Dedifferentiated amniotic fluid mesenchymal stem cell (primary cell): ENCODE data around the gene RNF220.

ENCODE experiments used
- DNase-seq: peaks from one replicate; pipeline ENCODE4 v3.0.0-alpha.2; 2016; ENCODE audit errors: extremely low spot score

The RNF220 gene

DNA sequence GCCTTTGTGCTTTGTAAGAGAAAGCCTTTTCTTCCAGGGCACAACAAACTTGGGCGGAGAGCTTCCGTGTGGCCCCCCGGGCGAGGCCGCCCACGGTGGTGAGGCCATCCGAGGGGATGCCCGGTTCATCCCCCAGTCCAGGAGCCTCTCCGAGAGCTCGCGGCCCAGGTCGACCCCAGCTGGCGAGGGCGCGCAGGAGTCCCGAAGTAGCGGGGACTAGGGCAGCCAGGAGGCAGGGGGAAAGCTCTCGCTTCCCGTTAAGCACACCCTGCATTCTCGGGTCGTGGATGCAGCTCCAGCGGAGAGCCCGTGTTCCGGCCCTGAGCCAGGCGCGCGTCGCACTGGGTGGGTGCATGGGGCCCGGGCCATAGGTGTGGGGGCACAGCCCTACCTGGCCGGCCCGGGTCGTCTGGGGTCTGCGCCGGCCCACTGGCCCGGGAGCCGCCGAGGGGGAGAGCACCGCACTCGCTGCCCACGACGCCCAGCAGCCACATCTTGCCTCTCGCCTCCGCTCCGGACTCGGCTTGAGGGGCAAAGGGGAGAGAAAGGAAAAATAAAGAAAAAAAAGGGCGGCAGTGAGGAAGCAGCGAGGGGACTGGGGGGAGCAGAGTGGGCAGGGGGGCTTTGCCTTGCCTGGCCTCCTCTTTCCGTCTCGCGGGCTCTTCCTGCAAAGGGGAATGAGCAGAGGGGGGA is 1.8 kb downstream of the RNF220 start:
- no peak for DNase-seq

DNA sequence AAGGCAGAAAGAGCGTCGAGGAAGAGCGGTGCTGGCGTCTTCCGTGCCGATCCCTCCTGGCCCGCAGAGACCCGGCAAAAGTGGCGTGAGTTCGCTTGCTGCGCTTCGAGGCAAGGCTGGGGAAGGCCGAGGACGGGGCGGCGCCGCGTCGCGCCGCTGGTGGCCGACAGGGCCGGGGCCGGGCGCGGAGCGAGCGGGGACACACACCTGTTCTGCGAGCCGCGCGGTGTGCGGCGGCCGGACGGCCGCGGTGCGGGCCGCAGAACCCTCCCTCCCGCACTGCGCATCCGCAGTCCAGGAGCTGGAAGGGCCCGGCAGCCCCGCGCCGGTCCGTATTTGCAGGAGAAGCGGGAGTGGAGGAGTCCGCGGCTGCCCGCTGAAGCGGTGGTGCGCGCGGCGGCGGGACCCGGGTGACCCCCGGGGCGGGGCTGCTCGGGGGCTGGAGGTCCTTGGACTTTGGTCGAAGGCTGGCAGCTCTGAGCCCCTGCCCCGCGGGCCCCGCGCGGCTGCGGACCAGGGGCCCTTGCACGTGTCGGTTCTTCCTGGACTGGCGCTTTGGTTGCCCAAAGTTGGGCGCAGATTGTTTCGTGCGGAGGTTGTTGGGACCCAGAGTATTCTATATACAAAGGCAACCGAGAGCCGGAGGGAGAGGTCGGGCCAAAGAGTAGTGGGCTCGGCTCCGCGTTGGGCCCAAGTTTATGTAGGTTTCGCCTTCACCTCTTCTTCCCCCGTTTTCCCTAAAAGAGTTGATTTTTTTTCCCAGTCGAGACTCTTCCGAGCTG is 2.6 kb downstream of the RNF220 start:
- DNase-seq, result no peak

DNA sequence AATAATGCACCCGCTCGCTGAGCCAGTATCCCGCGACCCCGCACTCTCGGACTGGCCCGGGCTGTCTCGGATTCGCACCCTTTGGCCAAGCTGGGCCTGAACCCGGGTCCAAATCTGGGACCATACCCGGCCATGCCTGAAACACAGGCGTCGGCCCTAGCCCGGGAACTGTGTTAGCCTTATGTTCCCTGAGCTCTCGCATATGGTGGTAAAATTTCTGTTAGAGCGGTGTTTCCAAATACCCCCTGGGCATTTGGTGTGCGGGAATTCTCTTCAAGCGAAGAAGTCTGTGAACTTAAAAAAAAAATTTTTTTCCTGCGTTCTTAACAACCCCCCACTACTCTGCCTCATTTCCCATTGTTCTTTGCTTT is 3.1 kb downstream of the RNF220 start:
- DNase-seq, result no peak

DNA sequence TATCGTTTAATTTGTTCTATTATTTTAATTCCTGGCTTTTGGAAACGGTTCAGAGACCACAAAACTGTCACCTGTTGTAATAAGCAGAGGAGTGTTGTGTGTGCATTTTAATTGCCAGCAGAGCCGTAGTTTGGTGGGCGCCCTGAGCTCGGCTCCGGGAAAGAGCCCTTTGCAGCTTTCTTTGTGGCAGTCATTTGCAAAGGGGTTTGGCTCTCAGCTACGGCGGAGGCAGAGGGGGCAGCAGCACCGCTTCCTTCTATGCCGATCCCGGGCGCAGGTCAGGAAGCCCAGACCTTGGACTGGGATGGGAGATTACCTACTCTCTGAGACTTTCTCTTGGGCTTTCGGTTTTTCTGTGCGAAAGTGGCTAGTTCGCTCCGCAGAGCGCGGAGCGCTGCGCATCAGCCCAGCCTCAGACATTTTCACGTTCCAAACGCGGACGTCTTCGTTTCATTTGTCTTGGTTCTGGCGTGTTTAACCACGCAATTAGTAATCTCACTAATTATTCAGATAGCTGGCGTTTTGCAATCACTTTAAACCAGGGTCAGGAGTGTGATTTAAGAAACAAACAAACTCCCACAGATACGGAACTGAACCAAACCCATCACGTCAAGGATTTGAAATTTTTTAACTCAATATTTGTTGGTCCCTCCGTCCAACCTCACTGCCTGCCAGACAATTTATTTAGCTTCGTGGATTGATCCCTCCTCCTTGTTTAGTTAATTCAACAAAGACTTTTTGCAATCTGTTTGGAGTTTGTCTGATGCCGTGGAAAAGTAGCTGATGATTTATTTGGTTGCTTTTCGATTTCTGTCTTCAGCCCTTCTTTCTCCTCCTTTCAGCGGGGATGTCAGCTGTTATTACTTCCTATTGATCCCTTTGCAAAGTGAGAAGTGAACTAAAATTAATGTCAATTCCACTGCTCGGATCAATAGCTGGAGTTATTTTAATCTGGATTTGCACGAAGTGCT is 3.9 kb downstream of the RNF220 start:
- no peak for DNase-seq

DNA sequence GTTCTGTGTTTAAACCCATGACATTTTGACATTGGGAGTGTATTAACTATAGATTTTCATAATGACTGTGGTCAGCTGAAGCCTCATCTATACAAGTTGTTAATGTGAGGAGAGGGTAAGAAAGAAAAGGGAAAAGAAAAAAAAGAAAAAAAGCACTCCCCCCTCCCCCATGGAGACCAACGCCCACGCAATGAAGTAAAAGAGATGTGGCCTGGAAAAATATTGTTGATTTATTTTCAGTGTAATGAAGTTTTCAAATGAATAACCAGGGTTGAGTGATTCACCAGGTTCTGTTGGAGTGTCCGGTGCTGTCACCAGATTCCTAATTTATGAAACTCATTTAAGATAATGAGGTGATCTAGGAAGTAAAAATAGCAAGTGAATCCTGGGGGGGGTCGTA is 4.7 kb downstream of the RNF220 start:
- no peak for DNase-seq

DNA sequence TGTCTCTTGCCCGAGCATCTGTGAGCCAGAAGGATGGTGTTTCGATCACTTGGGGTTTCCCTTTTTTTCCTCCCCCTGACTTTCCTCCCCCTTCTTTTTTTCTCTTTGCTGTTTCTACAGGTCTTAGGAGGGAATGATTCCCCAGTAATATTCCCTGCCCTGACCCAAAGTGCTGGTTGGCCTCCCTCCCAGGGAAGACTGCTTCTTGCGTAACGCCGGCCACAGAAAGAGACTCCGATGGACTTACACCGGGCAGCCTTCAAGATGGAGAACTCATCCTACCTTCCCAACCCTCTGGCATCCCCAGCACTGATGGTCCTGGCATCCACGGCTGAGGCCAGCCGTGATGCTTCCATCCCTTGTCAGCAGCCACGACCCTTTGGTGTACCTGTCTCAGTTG is 6.8 kb downstream of the RNF220 start:
- no peak for DNase-seq

DNA sequence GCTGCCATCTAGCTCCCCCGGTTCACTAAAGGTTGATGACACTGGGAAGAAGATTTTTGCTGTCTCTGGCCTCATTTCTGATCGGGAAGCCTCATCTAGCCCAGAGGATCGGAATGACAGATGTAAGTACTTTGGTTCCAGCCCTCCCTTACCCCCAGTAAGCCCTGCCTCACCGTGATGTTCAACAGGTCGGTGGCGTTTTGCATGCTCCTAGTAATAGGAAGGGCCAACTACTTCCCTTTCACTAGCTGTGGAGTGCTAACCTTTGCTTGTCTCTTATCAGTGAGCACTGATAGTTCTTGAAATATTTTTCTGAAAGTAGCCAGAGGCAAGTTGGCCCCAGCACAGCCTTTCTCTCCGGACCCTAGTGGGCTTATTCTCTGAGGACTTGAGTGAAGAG is 7.5 kb downstream of the RNF220 start:
- DNase-seq, result no peak

DNA sequence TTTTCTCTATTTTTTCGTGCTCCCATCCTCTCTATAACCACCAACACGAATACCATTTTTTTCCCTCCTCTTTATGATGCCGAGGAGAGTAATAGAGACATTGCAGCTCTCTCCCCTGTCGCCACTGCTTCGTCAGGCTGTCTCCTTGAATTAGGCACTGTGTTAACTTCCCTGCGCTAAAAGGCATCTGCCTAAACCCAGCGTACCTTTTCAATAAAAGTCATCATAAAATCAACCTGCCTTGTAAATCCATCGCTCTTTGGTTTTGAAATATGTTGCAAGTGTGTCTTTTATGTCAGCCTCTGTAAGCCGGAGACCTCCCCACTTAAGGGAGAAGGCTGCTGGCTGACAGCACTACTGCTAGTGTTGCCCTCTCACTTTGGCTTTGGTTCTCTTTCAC is 8.7 kb downstream of the RNF220 start:
- no peak for DNase-seq

DNA sequence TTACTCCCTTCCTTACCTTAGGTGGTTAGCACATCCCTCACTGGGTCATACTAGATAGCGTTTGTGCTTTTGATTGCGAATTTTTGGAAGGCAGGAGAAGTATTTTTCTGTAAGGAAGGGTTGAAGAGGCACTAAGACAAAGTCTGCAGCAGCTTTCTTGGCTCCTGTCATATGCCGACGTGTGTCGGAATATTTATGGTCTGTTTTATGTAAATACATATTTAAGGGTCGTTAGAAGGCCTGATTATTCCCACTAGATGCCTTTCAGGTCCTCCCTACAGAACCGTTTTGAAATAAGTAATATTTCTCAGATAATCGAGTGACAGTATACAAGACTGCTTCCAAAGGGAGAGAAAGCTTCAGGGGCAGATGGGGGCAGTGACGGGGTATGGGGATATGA is 10.0 kb downstream of the RNF220 start:
- no peak for DNase-seq

DNA sequence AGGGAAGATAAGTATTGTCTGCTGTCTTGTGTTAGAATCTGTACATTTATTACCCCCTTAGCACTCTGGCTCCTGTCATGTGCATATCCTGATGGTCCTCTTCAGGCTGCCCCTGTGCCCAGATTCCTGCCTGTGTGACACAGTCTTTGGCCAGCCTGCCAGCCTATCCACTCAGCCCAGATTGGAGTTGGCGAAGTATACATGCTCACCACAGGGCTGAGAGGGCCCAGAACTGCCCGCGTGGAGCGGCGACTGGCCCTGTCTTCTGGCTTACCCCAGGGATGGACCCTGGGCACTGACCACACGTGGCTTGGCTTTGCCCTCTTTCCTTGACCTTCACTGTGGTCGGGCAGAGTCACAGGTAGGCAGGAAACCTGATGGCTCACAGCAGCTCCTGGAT is 11.4 kb downstream of the RNF220 start:
- DNase-seq, result no peak

DNA sequence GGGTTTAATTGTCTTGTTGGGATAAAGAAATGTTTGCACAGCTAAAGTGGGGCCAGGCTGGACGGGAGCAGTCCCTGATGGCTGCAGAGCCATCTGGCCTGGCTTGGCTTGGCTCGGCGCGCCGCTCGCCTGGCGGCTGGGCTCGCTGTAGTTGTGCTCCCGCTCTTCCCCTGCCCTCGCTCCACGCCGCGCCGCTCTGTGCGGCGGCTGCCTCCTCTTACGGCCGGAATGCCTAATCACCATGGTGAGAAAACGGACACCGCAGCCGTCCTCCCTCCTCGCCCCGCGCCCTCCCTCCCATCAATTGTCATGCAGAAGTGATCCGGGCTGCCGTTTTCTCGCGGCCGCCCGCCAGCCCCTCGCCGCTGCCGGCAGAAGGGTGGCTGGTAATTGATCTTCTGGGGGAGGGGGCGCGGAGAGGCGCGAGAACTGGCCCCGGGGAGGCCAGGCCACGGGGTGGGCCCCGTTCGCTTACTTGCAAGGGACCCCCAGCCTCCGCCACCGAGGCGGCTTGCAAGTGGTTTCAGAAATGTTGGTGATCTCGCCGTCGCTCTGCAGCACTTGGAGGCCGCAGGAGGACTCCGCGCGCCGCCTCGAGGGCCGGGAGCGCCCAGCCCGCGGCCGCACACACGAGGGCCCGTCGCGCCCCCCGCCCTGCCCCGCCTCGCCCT is 12.4 kb downstream of the RNF220 start:
- DNase-seq, result no peak

DNA sequence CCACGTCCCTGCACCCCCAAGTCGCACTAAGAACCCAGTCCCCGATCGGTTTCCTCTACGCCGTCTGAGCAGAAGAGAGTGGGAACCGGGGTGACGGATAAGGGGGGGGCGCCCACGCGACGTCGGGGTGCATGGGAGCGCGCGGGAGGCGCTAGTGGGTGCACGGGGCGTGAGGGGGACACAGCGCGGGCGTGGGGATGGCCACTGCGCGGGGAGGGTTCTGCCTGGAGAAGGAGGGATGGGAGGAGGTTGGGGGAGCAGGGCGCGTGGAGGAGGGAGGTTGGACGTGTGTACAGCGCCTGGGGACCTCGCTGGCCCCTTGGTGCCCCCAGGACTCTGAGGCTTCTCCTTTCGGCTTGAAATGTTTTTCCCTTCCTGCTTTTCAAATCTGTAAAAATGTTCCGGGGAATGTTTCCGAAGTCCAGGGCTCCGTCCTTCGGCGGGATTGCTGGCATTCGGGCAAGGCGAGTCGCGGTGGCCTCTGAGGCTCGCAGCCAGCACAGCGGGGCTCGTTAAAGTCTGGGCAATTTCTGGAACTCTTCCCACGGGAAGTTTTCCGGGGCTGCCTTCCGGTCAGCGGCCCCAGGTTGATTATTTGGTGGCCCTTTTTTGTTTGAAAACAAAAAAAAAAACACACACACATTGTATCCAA is 13.1 kb downstream of the RNF220 start:
- DNase-seq, result no peak

DNA sequence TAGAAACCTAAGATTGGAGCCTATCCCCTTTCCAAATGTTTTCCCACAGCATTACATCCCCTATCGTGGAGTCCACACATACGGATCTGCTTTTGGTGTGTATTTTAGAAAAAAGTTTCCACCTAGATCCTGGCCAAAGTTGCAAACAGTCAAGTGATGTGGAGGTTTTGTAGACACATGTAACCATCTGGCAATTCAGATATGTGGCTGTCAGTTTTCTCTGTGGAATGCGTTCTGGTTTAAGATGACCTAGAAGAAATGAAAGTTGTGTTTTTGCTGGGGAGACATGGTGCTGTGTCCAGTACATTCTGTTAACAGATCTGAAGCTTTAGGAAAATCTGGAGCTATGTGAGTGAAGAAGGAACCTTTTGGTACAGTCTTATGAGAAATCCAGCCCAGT is 14.8 kb downstream of the RNF220 start:
- no peak for DNase-seq

DNA sequence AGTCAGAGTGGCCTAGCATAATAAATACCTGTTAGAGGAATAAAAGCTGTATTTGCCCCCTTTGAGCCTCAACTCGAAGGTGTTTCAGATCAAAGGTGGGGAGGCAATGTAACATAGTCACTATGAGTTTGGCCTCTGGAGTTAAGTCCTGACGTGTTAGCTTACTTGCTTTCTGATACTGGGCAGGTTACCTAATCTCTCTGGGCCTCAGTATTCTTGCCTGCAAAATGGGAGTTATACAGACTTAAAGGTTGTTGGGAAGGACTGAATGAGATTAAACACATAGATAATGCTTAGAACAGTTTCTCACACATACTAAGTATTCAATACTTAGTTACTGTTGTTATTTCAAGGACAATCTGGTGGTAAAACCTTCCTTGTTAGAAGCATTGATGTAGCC is 15.5 kb downstream of the RNF220 start:
- no peak for DNase-seq

DNA sequence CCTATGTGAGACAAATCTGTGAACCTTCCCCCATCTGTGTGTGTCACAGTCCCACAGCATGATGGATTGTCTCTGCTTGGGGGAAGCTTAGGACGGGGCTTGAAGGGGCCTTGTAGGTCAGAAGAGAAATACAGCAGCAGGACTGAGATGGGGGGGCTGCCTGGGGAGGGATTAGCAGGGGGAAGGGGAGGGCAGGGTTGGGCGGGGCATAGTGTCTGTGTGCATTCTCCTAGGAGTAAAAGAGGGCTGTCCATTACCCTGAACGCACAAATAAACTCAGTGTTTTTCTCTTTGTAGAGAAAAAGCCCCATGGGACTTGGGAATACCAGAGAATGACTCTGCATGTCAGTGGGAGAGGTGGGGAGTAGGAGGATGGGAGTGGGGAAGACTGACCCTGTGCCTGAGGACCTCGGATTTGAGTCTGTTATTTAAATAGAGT is 16.4 kb downstream of the RNF220 start:
- no peak for DNase-seq

DNA sequence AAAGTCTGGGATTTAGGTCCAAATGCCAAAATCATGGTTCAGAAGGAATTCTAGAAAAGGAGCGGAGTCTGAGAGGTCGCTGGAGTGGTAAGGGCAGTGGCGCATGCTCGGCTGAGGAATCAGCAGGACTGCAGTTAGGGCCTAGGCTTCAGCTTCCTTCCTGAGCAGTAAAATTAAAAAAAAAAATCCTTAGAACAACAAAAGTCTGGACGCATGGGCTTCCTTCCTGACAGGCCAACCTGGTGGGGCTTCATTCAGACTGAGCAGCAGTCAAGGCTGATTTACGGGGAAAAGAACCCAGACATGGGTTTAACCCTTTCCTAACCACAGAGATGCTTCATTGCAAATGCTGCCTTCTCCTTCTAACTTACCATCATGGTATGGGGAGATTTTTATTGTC is 17.1 kb downstream of the RNF220 start:
- DNase-seq, result no peak

DNA sequence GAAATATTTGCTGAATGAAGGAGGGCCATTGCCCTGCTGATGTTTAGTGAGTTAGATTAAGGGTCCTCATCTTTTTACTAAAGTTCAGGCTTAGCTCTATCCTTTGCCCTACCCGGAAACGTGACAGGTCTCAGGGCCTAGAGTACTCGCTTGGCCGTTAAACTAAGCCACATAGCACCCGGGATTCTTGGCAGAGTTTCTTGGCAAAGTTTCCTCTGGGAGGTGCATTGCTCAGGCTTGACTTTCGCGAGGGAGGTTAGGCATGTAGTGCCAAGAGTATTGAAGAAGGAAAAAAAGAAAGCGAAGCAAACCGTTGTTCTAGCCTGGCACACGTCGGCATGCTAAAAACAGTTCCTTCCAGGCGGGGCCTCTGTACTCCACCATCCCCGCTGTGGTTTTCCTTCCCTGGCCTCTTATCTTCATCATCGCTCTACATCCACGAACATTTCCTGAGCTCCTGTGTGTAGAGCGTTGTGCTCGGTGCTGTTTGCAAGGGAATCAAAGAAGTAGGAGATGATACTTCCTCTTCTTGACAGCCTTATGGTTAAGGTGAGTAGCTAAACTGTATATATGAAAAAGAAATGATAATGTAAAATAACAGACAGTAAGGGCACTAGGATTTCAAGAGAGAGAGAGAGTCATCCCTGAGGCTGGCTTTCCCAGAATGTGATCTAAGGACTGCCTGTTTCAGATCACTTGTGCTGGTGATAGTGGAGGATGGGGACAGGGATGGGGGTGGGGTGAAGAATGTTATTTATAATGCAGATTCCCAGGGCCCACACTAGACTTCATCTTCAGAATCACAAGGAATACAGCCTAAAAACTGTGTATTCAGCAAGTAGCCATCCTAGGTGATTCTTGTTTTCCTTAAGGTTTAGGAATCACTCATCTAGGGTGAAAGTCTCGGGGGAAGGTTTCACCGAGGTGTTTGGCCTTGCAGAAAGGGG is 18.8 kb downstream of the RNF220 start:
- peak; percentile 15 for DNase-seq

DNA sequence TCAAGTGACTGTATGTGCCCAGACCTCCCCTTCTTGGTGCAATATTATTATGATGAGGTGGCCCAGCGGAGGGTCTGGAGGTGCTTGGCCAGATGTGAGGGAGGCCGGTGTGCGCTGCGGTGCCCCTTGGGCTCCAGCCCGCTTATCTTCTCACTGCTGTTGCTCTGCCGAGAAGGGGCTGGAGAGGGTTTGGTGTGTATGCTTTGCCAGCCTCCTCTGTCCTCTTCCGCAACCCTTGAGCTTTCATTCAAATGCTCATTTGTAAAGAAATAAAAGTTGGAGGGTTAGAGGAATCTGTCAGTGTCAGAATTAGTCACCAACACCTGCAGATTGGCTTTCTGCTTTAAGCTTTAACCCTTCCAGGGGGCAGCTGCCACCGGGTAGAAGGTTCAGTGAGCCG is 19.7 kb downstream of the RNF220 start:
- no peak for DNase-seq

DNA sequence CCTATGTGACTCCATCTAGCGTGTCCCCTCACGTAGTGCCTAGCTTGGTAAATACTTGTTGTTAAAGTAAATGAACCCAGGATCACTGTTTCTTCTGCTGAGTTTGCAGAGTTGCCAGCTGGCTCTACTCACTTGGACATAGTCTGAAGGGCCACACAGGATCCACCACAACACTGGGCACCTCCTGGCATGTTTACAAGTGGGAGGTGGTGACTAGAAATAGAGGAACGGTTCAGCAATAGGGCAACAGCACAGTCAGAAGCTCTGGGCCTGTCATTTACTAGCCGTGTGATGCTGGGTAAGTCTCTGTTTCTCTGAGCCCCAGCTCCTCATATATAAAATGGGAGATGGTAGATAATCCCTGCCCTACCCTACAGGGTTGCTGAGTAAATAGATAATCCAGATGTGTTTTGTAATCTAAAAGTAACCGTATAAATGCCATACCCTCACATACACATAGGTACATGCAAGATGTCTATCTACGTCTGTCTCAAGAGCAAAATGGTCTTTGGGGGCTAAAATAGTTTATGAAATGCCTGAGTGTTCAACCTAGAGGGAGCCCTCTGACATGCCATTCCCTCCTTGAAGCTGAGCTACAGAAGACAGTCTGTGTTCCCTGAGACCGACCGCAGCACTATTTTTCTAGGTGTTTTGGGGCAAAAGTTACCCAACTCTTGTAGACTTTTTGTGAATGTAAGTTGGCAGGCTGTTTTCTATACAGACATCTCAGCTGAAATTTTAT is 20.5 kb downstream of the RNF220 start:
- DNase-seq, result no peak
